Measurements from ENCODE around the gene MC2R.

Gene MC2R

GRCh38 chr18:13915391-13915790, at the start of gene MC2R:
Gene MC2R (minus strand): TSS chr18:13915536. CDS start chr18:13885518, 30,018 bp downstream.
- no peak for DNase-seq (ENCODE audit: low read depth in 2 of 2)

DNA sequence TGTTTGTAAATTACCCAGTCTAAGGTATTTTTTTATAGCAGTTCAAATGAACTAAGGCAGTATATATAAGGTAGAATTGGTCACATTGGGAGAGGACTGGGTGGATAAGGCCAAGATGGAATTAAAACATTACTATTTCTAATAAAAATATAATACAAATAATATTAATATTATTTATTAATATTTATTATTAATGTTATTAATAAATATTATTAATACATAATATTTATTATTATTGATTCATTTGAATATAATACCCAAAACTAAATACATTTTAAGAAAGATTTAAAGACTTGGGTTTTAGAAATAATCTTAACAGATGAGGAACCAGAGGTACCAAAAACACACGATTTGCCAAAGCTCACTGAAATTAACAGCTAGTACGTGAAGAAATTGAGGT, 30.5 kb upstream of the MC2R start:
- DNase-seq (ENCODE audit: low read depth in 2 of 2), result no peak

DNA sequence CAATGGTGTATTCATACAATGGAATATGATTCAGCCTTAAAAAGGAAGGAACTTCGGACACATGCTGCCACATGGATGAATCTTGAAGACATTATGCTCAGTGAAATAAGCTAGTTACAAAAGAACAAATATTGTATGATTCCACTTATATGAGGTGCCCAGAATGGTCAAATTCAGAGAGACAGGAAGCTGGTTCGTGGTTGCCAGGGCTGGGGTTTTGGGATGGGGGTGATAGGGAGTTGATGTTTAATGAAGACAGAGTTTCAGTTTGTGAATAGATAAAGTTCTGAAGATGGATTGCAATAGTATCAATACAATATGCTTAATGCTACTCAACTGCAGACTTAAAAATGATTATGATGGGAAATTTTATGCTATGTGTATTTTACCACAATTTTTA, 28.0 kb upstream of the MC2R start:
- no peak for DNase-seq (ENCODE audit: low read depth in 2 of 2)

GRCh38 chr18:13940326-13940725, 25.0 kb upstream of the MC2R start:
- no peak for DNase-seq (ENCODE audit: low read depth in 2 of 2)

DNA sequence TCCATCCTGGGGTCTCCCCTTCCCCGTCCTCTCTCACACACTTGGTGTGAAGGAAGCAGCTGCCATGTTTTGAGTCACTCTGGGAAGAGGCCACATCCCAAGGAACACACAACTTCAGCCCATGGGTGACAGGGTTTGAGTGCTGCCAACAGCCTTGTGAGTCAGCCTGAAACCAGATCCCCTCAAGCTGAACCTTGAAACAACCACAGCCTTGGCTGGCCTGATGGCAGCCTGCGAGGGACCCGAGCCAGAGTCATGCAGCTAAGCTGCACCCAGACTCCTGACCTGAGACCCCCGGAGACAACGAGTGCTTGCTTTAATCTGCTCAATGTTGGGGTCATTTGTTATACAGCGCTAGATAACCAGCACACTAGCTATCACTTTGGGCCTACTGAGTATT, 19.3 kb upstream of the MC2R start:
- no peak for DNase-seq (ENCODE audit: low read depth in 2 of 2)

- DNase-seq (ENCODE audit: low read depth in 2 of 2), result no peak
Measured at GRCh38 chr18:13934058-13934457, 18.7 kb upstream of the MC2R start.

DNA sequence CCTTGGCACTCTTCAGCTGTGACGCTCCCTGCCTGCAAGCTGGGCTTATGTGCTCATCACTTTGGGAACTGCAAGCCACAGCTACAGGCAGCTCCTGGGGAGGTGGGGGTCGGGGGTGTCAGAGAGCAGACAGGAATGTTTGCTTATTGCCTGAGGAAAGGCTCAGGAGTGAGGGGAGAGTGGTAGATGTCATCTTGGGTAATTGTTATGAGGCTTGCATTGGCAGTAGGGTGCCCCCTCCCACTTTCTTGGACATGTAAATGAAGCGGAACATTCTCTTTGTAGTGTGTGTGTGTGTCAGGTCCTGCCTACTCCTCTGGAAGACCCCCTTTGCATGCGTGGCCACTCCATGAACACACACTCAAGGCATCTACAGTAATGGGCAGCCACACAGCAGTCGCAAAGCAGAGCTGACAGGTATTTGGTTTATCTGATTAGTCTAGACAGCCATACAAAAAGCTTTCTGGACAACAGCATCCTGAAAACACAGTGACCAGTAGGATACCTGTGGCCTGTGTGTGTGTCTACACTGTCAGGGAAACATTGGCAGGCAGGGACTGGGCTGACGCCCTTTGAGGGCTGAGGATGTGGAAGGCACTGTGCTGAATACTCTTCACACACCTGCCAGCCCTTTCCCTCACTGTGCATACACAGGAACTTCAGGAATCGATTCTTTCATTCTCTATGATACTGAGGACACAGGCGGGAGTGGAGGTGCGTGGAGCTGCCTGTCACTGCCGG, 17.1 kb upstream of the MC2R start:
- no peak for DNase-seq (ENCODE audit: low read depth in 2 of 2)

- no peak for DNase-seq (ENCODE audit: low read depth in 2 of 2)
Measured at GRCh38 chr18:13930964-13931363, 15.6 kb upstream of the MC2R start.

GRCh38 chr18:13923221-13923620, 7.9 kb upstream of the MC2R start:
- no peak for DNase-seq (ENCODE audit: low read depth in 2 of 2)

- DNase-seq (ENCODE audit: low read depth in 2 of 2), result no peak
Measured at GRCh38 chr18:13918898-13919297, 3.6 kb upstream of the MC2R start.

DNA sequence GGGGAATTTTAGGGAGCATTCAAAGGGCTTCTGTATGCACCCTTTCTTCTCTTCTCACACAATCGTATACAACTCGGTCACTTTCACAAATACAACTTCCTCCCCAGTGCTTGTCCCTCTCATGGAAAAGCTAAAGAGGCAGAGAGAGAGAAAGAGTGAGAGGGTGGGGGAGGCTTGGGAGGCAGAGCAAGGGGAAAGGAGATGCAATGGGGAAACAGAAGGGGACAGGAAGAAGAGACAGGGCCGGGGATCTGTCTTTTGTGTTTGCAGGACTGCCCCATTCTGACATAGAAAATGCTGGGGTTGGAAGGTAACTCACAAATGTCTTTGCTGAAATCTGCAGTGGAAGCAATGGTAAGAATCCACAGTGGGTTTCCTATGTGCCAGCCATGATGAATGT, 2.1 kb upstream of the MC2R start:
- DNase-seq (ENCODE audit: low read depth in 2 of 2), result no peak

DNA sequence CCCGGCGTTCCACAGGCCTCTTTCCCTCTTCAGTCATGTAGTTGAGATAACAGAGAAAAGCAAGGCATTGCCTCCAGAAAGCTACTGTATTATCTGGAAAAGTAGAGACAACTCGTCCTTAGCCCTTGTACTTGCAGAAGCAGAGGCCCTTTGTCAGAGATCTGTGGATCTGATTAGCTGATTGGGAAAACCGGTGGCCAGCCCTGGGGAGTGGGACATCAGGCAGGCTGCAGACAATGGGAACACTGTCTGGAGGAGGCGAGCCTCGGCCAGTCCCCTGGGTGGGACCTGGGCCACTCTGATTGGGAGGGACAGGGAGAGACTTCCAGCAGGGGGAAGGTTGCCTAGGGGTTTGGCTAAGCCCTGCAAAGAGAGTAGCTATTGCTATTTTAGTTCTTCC, 1.2 kb upstream of the MC2R start:
- no peak for DNase-seq (ENCODE audit: low read depth in 2 of 2)

- DNase-seq (ENCODE audit: low read depth in 2 of 2), result no peak
Measured at GRCh38 chr18:13915995-13916431, 677 bp upstream of the MC2R start.

DNA sequence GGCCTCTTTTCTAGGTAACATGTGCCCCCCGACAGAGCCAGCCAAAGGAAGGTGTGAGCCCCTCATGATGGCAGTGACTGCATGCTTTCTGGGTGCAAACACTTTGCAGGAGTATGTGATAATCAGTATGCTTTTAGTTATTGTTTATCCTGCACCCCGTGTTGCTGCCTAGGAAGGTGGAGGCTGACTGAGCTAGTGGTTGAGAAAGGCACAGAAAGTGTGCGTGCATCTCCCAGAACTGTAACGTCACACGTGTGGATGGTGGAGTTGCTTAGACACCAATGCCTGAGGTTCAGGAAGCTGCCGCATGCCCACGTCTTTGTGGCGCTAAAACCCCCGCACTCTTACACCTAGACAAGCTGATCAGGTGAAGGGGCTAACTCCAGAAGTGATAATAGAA, 580 bp downstream of the MC2R start:
- DNase-seq (ENCODE audit: low read depth in 2 of 2), result no peak

GRCh38 chr18:13914170-13914569, 1.2 kb downstream of the MC2R start:
- DNase-seq (ENCODE audit: low read depth in 2 of 2), result no peak

GRCh38 chr18:13913205-13913604, 2.1 kb downstream of the MC2R start:
- no peak for DNase-seq (ENCODE audit: low read depth in 2 of 2)

GRCh38 chr18:13912601-13913000, 2.7 kb downstream of the MC2R start:
- no peak for DNase-seq (ENCODE audit: low read depth in 2 of 2)

GRCh38 chr18:13910986-13911385, 4.3 kb downstream of the MC2R start:
- no peak for DNase-seq (ENCODE audit: low read depth in 2 of 2)

DNA sequence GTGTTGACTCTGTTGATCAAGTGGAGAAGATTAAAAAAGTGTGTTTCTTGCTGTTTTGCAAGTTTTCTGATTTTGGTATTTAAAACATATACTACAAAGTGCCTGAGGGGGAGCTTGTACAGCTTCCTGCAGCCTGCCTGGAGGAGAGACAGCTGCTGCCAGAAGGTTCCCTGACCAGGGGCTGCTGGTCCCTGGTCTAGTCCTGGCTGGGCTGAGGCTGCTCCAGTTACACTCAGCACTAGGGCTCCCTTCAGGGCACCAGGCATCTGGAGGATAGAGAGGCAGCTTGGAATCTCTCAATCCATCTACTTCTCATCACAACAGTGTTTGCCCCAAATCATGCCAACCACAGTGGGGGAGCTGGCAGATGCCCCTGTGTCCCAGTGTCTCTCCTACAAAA, 4.8 kb downstream of the MC2R start:
- no peak for DNase-seq (ENCODE audit: low read depth in 2 of 2)

DNA sequence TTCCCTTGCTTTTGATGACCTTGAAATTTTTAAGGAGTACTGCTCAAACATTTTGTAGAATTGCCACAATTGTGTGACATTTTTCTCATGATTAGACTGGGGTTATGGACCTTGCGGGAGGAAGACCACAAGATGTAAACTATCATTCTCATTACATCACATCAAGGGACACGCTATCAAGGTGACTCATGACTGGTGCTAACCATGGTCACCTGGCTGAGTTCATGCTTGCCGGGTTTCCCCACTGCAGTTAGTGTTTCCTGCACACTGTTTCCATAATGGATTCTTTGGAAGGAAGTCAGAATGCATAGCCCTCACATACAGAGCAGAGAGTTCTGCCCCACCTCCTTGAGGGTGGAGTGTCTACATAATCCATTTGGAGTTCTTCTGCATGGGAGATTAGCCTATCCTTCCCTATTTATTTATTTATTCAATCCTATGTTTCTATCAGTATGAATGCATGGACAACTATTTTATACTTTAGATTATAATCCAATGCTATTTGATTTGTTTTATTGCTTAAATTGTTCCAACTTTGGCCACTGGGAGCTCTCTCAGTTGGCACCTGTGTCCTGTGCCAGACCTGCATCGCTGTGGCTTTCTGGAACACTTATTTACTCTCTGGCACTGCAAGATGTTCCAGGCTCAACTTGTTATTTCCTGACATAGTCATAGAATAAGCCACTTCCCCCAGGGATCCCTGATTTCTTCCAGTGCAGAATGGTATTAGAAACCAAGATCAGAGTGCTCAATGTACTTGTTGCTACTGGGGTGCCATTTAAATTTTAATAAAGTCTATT, 6.0 kb downstream of the MC2R start:
- DNase-seq (ENCODE audit: low read depth in 2 of 2), result no peak

DNA sequence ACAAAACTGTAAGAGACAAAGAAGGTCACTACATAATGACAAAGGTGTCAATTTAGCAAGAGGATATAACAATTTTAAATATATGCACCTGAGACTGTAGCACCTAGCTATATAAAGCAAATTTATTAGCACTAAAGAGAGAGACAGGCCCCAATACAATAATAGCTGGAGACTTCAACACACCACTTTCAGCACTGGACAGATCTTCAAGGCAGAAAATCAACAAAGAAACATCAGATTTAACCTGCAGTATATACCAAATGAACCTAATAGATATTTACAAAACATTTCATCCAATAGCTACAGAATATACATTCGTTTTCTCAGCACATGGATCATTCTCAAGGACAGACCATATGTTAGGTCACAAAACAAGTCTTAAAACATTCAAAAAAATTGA, 14.7 kb downstream of the MC2R start:
- DNase-seq (ENCODE audit: low read depth in 2 of 2), result no peak

- DNase-seq (ENCODE audit: low read depth in 2 of 2), result no peak
Measured at GRCh38 chr18:13895505-13896033, 19.8 kb downstream of the MC2R start.

- no peak for DNase-seq (ENCODE audit: low read depth in 2 of 2)
Measured at GRCh38 chr18:13894531-13894930, 20.8 kb downstream of the MC2R start.
